G401 (cell line): ENCODE measurements around the gene BBS2. TPM values are rescaled to one million over a fixed set of nuclear protein-coding genes. Genes with fewer than 3 reads are reported as not detected.

Source experiments
- DNase-seq: peaks from one replicate; pipeline ENCODE4 v3.0.0-alpha.2; 2015; ENCODE audit warnings: low spot score
- in situ Hi-C: cut with HindIII; loops from 2 replicates; pipeline ENCODE4 v1.10.0; 2016; ENCODE audit warnings: low sequenced_read_pairs, mixed read lengths
- total RNA-seq: library from RNA; depleted of rRNA; stranded (reverse); fragments of >200 nt; shearing (Covaris generic); gene quantifications from 2 replicates; pipeline ENCODE4 v1.2.3, GENCODE V29; 2014

The BBS2 gene
- total RNA-seq, 1 experiment from 2014 or later, result 72.5 TPM

GRCh38 chr16:56480776-56481467 lies 38.9 kb downstream of the BBS2 start:
- in situ Hi-C loops, result no loop called here
- DNase-seq, result no peak

- in situ Hi-C loops, result no loop called here
- no peak for DNase-seq
Measured at GRCh38 chr16:56479469-56479868, 40.4 kb downstream of the BBS2 start.

- in situ Hi-C loops, result no loop called here
- no peak for DNase-seq
Measured at GRCh38 chr16:56478281-56479049, 41.4 kb downstream of the BBS2 start.

- in situ Hi-C loops, result no loop called here
- no peak for DNase-seq
Measured at GRCh38 chr16:56477096-56477878, 42.5 kb downstream of the BBS2 start.

- no peak for DNase-seq
- in situ Hi-C loops, result no loop called here
Measured at GRCh38 chr16:56475201-56475600, 44.6 kb downstream of the BBS2 start.

GRCh38 chr16:56470666-56471065 lies 49.2 kb downstream of the BBS2 start:
- no peak for DNase-seq
- in situ Hi-C loops, result no loop called here

- in situ Hi-C loops, result no loop called here
- no peak for DNase-seq
Measured at GRCh38 chr16:56470232-56470631, 49.6 kb downstream of the BBS2 start.

- in situ Hi-C loops, result no loop called here
- no peak for DNase-seq
Measured at GRCh38 chr16:56469748-56470147, 50.1 kb downstream of the BBS2 start.

GRCh38 chr16:56468800-56469199 lies 51.0 kb downstream of the BBS2 start:
- DNase-seq, result no peak
- in situ Hi-C loops, result no loop called here

- in situ Hi-C loops, result no loop called here
- no peak for DNase-seq
Measured at GRCh38 chr16:56466344-56466743, 53.5 kb downstream of the BBS2 start.

GRCh38 chr16:56463153-56463552 lies 56.7 kb downstream of the BBS2 start:
- DNase-seq, result no peak
- in situ Hi-C loops, result no loop called here

- in situ Hi-C loops, result no loop called here
- no peak for DNase-seq
Measured at GRCh38 chr16:56462064-56462796, 57.6 kb downstream of the BBS2 start.

- in situ Hi-C loops, result no loop called here
- no peak for DNase-seq
Measured at GRCh38 chr16:56460101-56460500, 59.7 kb downstream of the BBS2 start.

- no peak for DNase-seq
- in situ Hi-C loops, result no loop called here
Measured at GRCh38 chr16:56457927-56458470, 61.8 kb downstream of the BBS2 start.

GRCh38 chr16:56451753-56452689 lies 67.8 kb downstream of the BBS2 start:
- in situ Hi-C loops, result no loop called here
- peak; percentile 19 for DNase-seq

- in situ Hi-C loops, result no loop called here
- DNase-seq, result peak; percentile 100
Measured at GRCh38 chr16:56450986-56451752, 68.7 kb downstream of the BBS2 start, which contains the start of the genes NUDT21 and OGFOD1. Gene NUDT21 (minus strand): TSS chr16:56451332. CDS start chr16:56451202, 130 bp downstream. Gene OGFOD1 (plus strand): TSS chr16:56451554. CDS start chr16:56451613, 59 bp downstream.

GRCh38 chr16:56450275-56450985 lies 69.4 kb downstream of the BBS2 start:
- in situ Hi-C loops, result no loop called here
- DNase-seq, result peak; percentile 2
